ENCODE results near the gene RAD51B. TPM values are rescaled to one million over a fixed set of nuclear protein-coding genes. Genes with fewer than 3 reads are reported as not detected.

RAD51B gene
- total RNA-seq, 1 experiment from 2014 or later, result 14.2 TPM

- TF ChIP-seq SMAD3 (CRISPR knock-in tag; IDR thresholded peaks at IDR 0.05; ENCODE audit: borderline replicate concordance) (no peak), ZNF121 (CRISPR knock-in tag; IDR thresholded peaks at IDR 0.05) (no peak), ZNF423 (CRISPR knock-in tag; IDR thresholded peaks at IDR 0.05) (no peak), ATF2 (CRISPR knock-in tag; IDR thresholded peaks at IDR 0.05; ENCODE audit: borderline replicate concordance, low read depth) (no peak)
These were observed 505.8 kb downstream of the RAD51B start (continued) for GRCh38 chr14:68325267-68325807.

GRCh38 chr14:68327231-68327630 lies 507.7 kb downstream of the RAD51B start:
- CTCF ChIA-PET, result no interaction called here
- no peaks in the 10 kb centered on the region for H3K9me3 Mint-ChIP-seq
- POLR2A ChIA-PET, result no interaction called here
- H3K36me3 Mint-ChIP-seq, result no peaks in the 10 kb centered on the region
- peaks cover 10% of the 10 kb centered on the region for H3K4me1 Mint-ChIP-seq
- TF ChIP-seq RORB (CRISPR knock-in tag; IDR thresholded peaks at IDR 0.05), result no peak
- no peak for TF ChIP-seq IRF2 (CRISPR knock-in tag; IDR thresholded peaks at IDR 0.05; ENCODE audit: borderline replicate concordance, low read depth)
- TF ChIP-seq HMGXB4 (CRISPR knock-in tag; IDR thresholded peaks at IDR 0.05), result no peak
- TF ChIP-seq IRF1 (CRISPR knock-in tag; IDR thresholded peaks at IDR 0.05), result no peak
- no peak for TF ChIP-seq AR (CRISPR knock-in tag; IDR thresholded peaks at IDR 0.05)
- no peak for TF ChIP-seq SMAD3 (CRISPR knock-in tag; IDR thresholded peaks at IDR 0.05; ENCODE audit: borderline replicate concordance)
- no peaks in the 10 kb centered on the region for H3K27me3 Mint-ChIP-seq (ENCODE audit: low read depth)
- H3K4me3 Mint-ChIP-seq, result no peak overlapping the region
- H3K27ac Mint-ChIP-seq, result no peak overlapping the region
- DNase-seq (ENCODE audit: low spot score) (no peak), ATAC-seq (no peak)

- ATAC-seq (no peak), DNase-seq (ENCODE audit: low spot score) (no peak)
- POLR2A ChIA-PET, result no interaction called here
- TF ChIP-seq FOXP4 (CRISPR knock-in tag; IDR thresholded peaks at IDR 0.05) (no peak), PRDM15 (CRISPR knock-in tag; IDR thresholded peaks at IDR 0.05) (no peak), ATF2 (CRISPR knock-in tag; IDR thresholded peaks at IDR 0.05; ENCODE audit: borderline replicate concordance, low read depth) (no peak), KAT7 (CRISPR knock-in tag; IDR thresholded peaks at IDR 0.05; ENCODE audit: borderline replicate concordance) (no peak), ZNF232 (CRISPR knock-in tag; IDR thresholded peaks at IDR 0.05) (no peak)
- peaks cover 20% of the 10 kb centered on the region for H3K4me1 Mint-ChIP-seq
- CTCF ChIA-PET, result no interaction called here
- H3K9me3 Mint-ChIP-seq, result no peaks in the 10 kb centered on the region
- H3K27ac Mint-ChIP-seq, result no peak overlapping the region
- H3K36me3 Mint-ChIP-seq, result no peaks in the 10 kb centered on the region
- no peaks in the 10 kb centered on the region for H3K27me3 Mint-ChIP-seq (ENCODE audit: low read depth)
- H3K4me3 Mint-ChIP-seq, result no peak overlapping the region
These were observed 508.9 kb downstream of the RAD51B start for GRCh38 chr14:68328509-68328908.
